Measurements from ENCODE around the gene GATAD1. TPM values are rescaled to one million over a fixed set of nuclear protein-coding genes. Genes with fewer than 3 reads are reported as not detected.

GATAD1 gene
- total RNA-seq, 1 donor from 2014 or later = 38.7 TPM

GRCh38 chr7:92485267-92485892 lies 38.1 kb downstream of the GATAD1 start:
- no peak overlapping the region for H3K27ac Mint-ChIP-seq (ENCODE audit: unreplicated experiment)
- H3K9me3 Mint-ChIP-seq = no peaks in the 10 kb centered on the region
- DNase-seq (ENCODE audit: low read depth, low spot score) = no peak
- no peak for TF ChIP-seq CTCF (conservative IDR thresholded peaks at IDR 0.05)
- peaks cover 11% of the 10 kb centered on the region for H3K36me3 Mint-ChIP-seq (ENCODE audit: low read depth)
- H3K4me3 Mint-ChIP-seq = no peak overlapping the region
- no peaks in the 10 kb centered on the region for H3K4me1 Mint-ChIP-seq
- H3K27me3 Mint-ChIP-seq (ENCODE audit: low read depth) = no peaks in the 10 kb centered on the region

GRCh38 chr7:92485974-92486373 lies 38.7 kb downstream of the GATAD1 start:
- Mint-ChIP-seq H3K27me3 (ENCODE audit: low read depth) (no peaks in the 10 kb centered on the region), H3K4me1 (no peaks in the 10 kb centered on the region)

GRCh38 chr7:92487804-92488203 lies 40.5 kb downstream of the GATAD1 start:
- no peak overlapping the region for H3K27ac Mint-ChIP-seq (ENCODE audit: unreplicated experiment)
- H3K27me3 Mint-ChIP-seq (ENCODE audit: low read depth) = no peaks in the 10 kb centered on the region

More at GRCh38 chr7:92485974-92486373, 38.7 kb downstream of the GATAD1 start:
- Mint-ChIP-seq H3K9me3 (no peaks in the 10 kb centered on the region), H3K4me3 (no peak overlapping the region), H3K36me3 (ENCODE audit: low read depth) (peaks cover 11% of the 10 kb centered on the region), H3K27ac (ENCODE audit: unreplicated experiment) (no peak overlapping the region)
- no peak for DNase-seq (ENCODE audit: low read depth, low spot score)
- no peak for TF ChIP-seq CTCF (conservative IDR thresholded peaks at IDR 0.05)

GRCh38 chr7:92489634-92490033 lies 42.4 kb downstream of the GATAD1 start:
- no peaks in the 10 kb centered on the region for H3K27me3 Mint-ChIP-seq (ENCODE audit: low read depth)
- H3K9me3 Mint-ChIP-seq = no peaks in the 10 kb centered on the region
- H3K27ac Mint-ChIP-seq (ENCODE audit: unreplicated experiment) = no peak overlapping the region
- DNase-seq (ENCODE audit: low read depth, low spot score) = no peak
- TF ChIP-seq CTCF (conservative IDR thresholded peaks at IDR 0.05) = no peak
- H3K36me3 Mint-ChIP-seq (ENCODE audit: low read depth) = peaks cover 11% of the 10 kb centered on the region
- no peak overlapping the region for H3K4me3 Mint-ChIP-seq
- H3K4me1 Mint-ChIP-seq = no peaks in the 10 kb centered on the region

More at GRCh38 chr7:92487804-92488203, 40.5 kb downstream of the GATAD1 start:
- no peak for TF ChIP-seq CTCF (conservative IDR thresholded peaks at IDR 0.05)
- no peaks in the 10 kb centered on the region for H3K9me3 Mint-ChIP-seq
- H3K4me1 Mint-ChIP-seq = no peaks in the 10 kb centered on the region
- peaks cover 11% of the 10 kb centered on the region for H3K36me3 Mint-ChIP-seq (ENCODE audit: low read depth)
- H3K4me3 Mint-ChIP-seq = no peak overlapping the region
- DNase-seq (ENCODE audit: low read depth, low spot score) = no peak

GRCh38 chr7:92496876-92497275 lies 49.6 kb downstream of the GATAD1 start:
- H3K4me1 Mint-ChIP-seq = no peaks in the 10 kb centered on the region
- TF ChIP-seq CTCF (conservative IDR thresholded peaks at IDR 0.05) = no peak
- no peaks in the 10 kb centered on the region for H3K9me3 Mint-ChIP-seq
- no peak overlapping the region for H3K4me3 Mint-ChIP-seq
- DNase-seq (ENCODE audit: low read depth, low spot score) = no peak
- H3K36me3 Mint-ChIP-seq (ENCODE audit: low read depth) = no peaks in the 10 kb centered on the region
- no peak overlapping the region for H3K27ac Mint-ChIP-seq (ENCODE audit: unreplicated experiment)
- no peaks in the 10 kb centered on the region for H3K27me3 Mint-ChIP-seq (ENCODE audit: low read depth)
